HEK293 (cell line): ENCODE data around the gene ATP5F1D.
A peak's percentile ranks its signal among the peaks of the same experiment; 100 is the strongest.

Experiments
- CTCF ChIA-PET: fragments of 350-600 bp; formaldehyde crosslinking; extraction: SDS; loops from one replicate; lab custom pipeline; 2021; ENCODE audit warnings: antibody characterized with exemption; lab: Yijun Ruan, JAX
- POLR2A ChIA-PET: fragments of 300-600 bp; formaldehyde crosslinking; extraction: SDS; loops from one replicate; lab custom pipeline; 2020; ENCODE audit warnings: antibody characterized with exemption, inconsistent platforms; lab: Yijun Ruan, JAX
- H3K27ac ChIP-seq: fragments of 200-500 bp; sonication (Bioruptor generic); 2 replicates; pipeline ENCODE4 v1.5.1; 2014; ENCODE audit warnings: low read depth, low read length, control low read depth, inconsistent platforms; ENCODE audit errors: extremely low read depth
- H3K36me3 ChIP-seq, 2 experiments: fragments of 200-500 bp in 1 of 2; sonication (Bioruptor generic) in 1 of 2; 1 replicate in 1 of 2; 2 replicates in 1 of 2; pipeline ENCODE4 v1.5.1; 2014 to 2017; ENCODE audit warnings: inconsistent platforms in 2 of 2, low read length in 2 of 2; ENCODE audit not compliant: control insufficient read depth in 2 of 2, insufficient read depth in 1 of 2
- H3K4me1 ChIP-seq: fragments of 200-500 bp; sonication (Bioruptor generic); 2 replicates; pipeline ENCODE4 v1.5.1; 2014; ENCODE audit warnings: mild to moderate bottlenecking, low read length, inconsistent platforms; ENCODE audit not compliant: control insufficient read depth, insufficient read depth
- H3K4me3 ChIP-seq: 2 replicates; pipeline ENCODE4 v1.5.1; 2011; ENCODE audit warnings: low read depth, mild to moderate bottlenecking, control low read depth, low read length, moderate library complexity
- H3K9me3 ChIP-seq: fragments of 200-500 bp; sonication (Bioruptor generic); 2 replicates; pipeline ENCODE4 v1.5.1; 2014; ENCODE audit warnings: low read depth, low read length, inconsistent platforms; ENCODE audit not compliant: control insufficient read depth, insufficient read depth
- BCL11A ChIP-seq: fragments of 450-650 bp; formaldehyde crosslinking; IDR thresholded peaks from 2 replicates; pipeline ENCODE4 v1.5.1; 2016; ENCODE audit warnings: low read depth, missing biosample characterization, missing genetic modification characterization
- KLF10 ChIP-seq: fragments of 450-650 bp; IDR thresholded peaks from 2 replicates; pipeline ENCODE4 v1.5.1; 2018; ENCODE audit warnings: missing biosample characterization, mild to moderate bottlenecking, missing genetic modification characterization
- KLF16 ChIP-seq: fragments of 450-650 bp; formaldehyde crosslinking; IDR thresholded peaks from 2 replicates; pipeline ENCODE4 v1.5.1; 2017; ENCODE audit warnings: missing biosample characterization, missing genetic modification characterization
- OSR2 ChIP-seq: fragments of 450-650 bp; formaldehyde crosslinking; IDR thresholded peaks from 2 replicates; pipeline ENCODE4 v1.5.1; 2016; ENCODE audit warnings: missing biosample characterization, missing genetic modification characterization
- SP7 ChIP-seq: fragments of 450-650 bp; formaldehyde crosslinking; IDR thresholded peaks from 2 replicates; pipeline ENCODE4 v1.5.1; 2016; ENCODE audit warnings: missing biosample characterization, missing genetic modification characterization
- ZBTB1 ChIP-seq: fragments of 450-650 bp; formaldehyde crosslinking; IDR thresholded peaks from 2 replicates; pipeline ENCODE4 v1.5.1; 2016; ENCODE audit warnings: missing biosample characterization, missing genetic modification characterization
- ZNF175 ChIP-seq: fragments of 450-650 bp; formaldehyde crosslinking; IDR thresholded peaks from 2 replicates; pipeline ENCODE4 v1.5.1; 2016; ENCODE audit warnings: missing biosample characterization, missing genetic modification characterization
- ZNF19 ChIP-seq: fragments of 450-650 bp; formaldehyde crosslinking; IDR thresholded peaks from 2 replicates; pipeline ENCODE4; 2016; ENCODE audit warnings: missing biosample characterization, missing genetic modification characterization, low read depth
- ZNF292 ChIP-seq: fragments of 450-650 bp; formaldehyde crosslinking; IDR thresholded peaks from 2 replicates; pipeline ENCODE4 v1.5.1; 2016; ENCODE audit warnings: low read depth, missing biosample characterization, missing genetic modification characterization, borderline replicate concordance
- ZNF473 ChIP-seq: fragments of 450-650 bp; formaldehyde crosslinking; IDR thresholded peaks from 2 replicates; pipeline ENCODE4 v1.5.1; 2017; ENCODE audit warnings: missing biosample characterization, missing genetic modification characterization
- ZNF501 ChIP-seq: fragments of 450-650 bp; formaldehyde crosslinking; IDR thresholded peaks from 2 replicates; pipeline ENCODE4 v1.5.1; 2016; ENCODE audit warnings: missing biosample characterization, missing genetic modification characterization
- ZNF529 ChIP-seq: fragments of 450-650 bp; formaldehyde crosslinking; IDR thresholded peaks from 2 replicates; pipeline ENCODE4 v1.5.1; 2017; ENCODE audit warnings: missing genetic modification characterization, missing biosample characterization; ENCODE audit not compliant: insufficient replicate concordance
- ZNF571 ChIP-seq: fragments of 450-650 bp; formaldehyde crosslinking; IDR thresholded peaks from 2 replicates; pipeline ENCODE4 v1.5.0; 2017; ENCODE audit warnings: missing biosample characterization, missing genetic modification characterization
- ZNF629 ChIP-seq: fragments of 450-650 bp; formaldehyde crosslinking; IDR thresholded peaks from 2 replicates; pipeline ENCODE4 v1.5.1; 2017; ENCODE audit warnings: missing biosample characterization, missing genetic modification characterization
- ZNF658 ChIP-seq: fragments of 450-650 bp; formaldehyde crosslinking; IDR thresholded peaks from 2 replicates; pipeline ENCODE4; 2016; ENCODE audit warnings: missing biosample characterization, missing genetic modification characterization
- ZNF776 ChIP-seq: fragments of 450-650 bp; formaldehyde crosslinking; IDR thresholded peaks from 2 replicates; pipeline ENCODE4 v1.5.0; 2017; ENCODE audit warnings: missing biosample characterization, missing genetic modification characterization, borderline replicate concordance
- ZNF785 ChIP-seq: fragments of 450-650 bp; formaldehyde crosslinking; IDR thresholded peaks from 2 replicates; pipeline ENCODE4 v1.5.1; 2016; ENCODE audit warnings: missing biosample characterization, missing genetic modification characterization
- ZNF792 ChIP-seq: fragments of 450-650 bp; formaldehyde crosslinking; IDR thresholded peaks from 2 replicates; pipeline ENCODE4 v1.5.1; 2016; ENCODE audit warnings: missing biosample characterization, missing genetic modification characterization
- ZNF837 ChIP-seq: fragments of 450-650 bp; formaldehyde crosslinking; IDR thresholded peaks from 2 replicates; pipeline ENCODE4 v1.5.1; 2016; ENCODE audit warnings: missing biosample characterization, missing genetic modification characterization
- ZSCAN16 ChIP-seq: fragments of 450-650 bp; formaldehyde crosslinking; IDR thresholded peaks from 2 replicates; pipeline ENCODE4 v1.5.1; 2016; ENCODE audit warnings: missing biosample characterization, missing genetic modification characterization
- ZSCAN30 ChIP-seq: fragments of 450-650 bp; IDR thresholded peaks from 2 replicates; pipeline ENCODE4 v1.5.1; 2018; ENCODE audit warnings: missing biosample characterization, mild to moderate bottlenecking, missing genetic modification characterization, moderate library complexity
- ZXDB ChIP-seq: fragments of 450-650 bp; formaldehyde crosslinking; IDR thresholded peaks from 2 replicates; pipeline ENCODE4 v1.5.1; 2016; ENCODE audit warnings: missing biosample characterization, missing genetic modification characterization
- TF ChIP-seq, protein P1 (sequence below): fragments of 450-650 bp; formaldehyde crosslinking; IDR thresholded peaks from 2 replicates; pipeline ENCODE4 v1.5.1; 2016; ENCODE audit warnings: missing biosample characterization, missing genetic modification characterization
- TF ChIP-seq, protein P2 (sequence below): fragments of 450-650 bp; formaldehyde crosslinking; IDR thresholded peaks from 2 replicates; pipeline ENCODE4 v1.5.1; 2016; ENCODE audit warnings: missing biosample characterization, missing genetic modification characterization, low read depth
- TF ChIP-seq, protein P3 (sequence below): fragments of 450-650 bp; formaldehyde crosslinking; IDR thresholded peaks from 2 replicates; pipeline ENCODE4 v1.5.1; 2016; ENCODE audit warnings: missing biosample characterization, missing genetic modification characterization
- TF ChIP-seq, protein P4 (sequence below): fragments of 450-650 bp; formaldehyde crosslinking; conservative IDR thresholded peaks from 2 replicates; pipeline ENCODE4 v1.5.1; 2016; ENCODE audit warnings: low read depth, missing biosample characterization, missing genetic modification characterization

ATP5F1D gene

DNA sequence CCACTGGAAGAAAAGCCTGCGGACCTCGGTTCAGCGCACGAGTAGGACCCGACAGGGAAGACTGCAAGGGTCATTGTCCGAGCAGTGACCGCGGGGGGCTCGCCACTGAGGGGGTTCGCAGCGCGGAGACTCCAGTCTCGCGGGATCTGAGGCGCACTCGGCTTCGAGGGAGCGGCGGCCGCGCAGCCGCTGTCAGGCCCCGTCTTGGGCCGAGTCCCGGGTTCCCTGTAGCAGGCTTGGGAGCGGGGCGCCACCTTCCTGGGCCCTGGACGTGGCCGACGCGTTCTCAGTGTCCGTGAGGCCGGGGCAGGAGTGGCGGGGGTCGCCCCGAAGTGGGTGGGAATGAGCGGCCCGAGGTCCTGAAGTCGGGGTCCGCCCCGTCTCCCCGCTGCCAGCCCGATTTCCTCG is 33.3 kb downstream of the ATP5F1D start (continued):
- TF ChIP-seq, protein P1, sequence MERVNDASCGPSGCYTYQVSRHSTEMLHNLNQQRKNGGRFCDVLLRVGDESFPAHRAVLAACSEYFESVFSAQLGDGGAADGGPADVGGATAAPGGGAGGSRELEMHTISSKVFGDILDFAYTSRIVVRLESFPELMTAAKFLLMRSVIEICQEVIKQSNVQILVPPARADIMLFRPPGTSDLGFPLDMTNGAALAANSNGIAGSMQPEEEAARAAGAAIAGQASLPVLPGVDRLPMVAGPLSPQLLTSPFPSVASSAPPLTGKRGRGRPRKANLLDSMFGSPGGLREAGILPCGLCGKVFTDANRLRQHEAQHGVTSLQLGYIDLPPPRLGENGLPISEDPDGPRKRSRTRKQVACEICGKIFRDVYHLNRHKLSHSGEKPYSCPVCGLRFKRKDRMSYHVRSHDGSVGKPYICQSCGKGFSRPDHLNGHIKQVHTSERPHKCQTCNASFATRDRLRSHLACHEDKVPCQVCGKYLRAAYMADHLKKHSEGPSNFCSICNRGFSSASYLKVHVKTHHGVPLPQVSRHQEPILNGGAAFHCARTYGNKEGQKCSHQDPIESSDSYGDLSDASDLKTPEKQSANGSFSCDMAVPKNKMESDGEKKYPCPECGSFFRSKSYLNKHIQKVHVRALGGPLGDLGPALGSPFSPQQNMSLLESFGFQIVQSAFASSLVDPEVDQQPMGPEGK (tag by site-specific recombination) = peak; percentile 83
- TF ChIP-seq ZBTB1 (tag by site-specific recombination) (peak; percentile 61; the same call in 1 of the 2 replicates), KLF10 (tag by site-specific recombination) (no peak), ZNF629 (tag by site-specific recombination) (peak; percentile 76), KLF16 (tag by site-specific recombination) (peak; percentile 78), ZNF529 (tag by site-specific recombination) (no peak), ZNF837 (tag by site-specific recombination) (0 out of 2 replicates have a peak, but pooled peaks have one; percentile 67)

DNA sequence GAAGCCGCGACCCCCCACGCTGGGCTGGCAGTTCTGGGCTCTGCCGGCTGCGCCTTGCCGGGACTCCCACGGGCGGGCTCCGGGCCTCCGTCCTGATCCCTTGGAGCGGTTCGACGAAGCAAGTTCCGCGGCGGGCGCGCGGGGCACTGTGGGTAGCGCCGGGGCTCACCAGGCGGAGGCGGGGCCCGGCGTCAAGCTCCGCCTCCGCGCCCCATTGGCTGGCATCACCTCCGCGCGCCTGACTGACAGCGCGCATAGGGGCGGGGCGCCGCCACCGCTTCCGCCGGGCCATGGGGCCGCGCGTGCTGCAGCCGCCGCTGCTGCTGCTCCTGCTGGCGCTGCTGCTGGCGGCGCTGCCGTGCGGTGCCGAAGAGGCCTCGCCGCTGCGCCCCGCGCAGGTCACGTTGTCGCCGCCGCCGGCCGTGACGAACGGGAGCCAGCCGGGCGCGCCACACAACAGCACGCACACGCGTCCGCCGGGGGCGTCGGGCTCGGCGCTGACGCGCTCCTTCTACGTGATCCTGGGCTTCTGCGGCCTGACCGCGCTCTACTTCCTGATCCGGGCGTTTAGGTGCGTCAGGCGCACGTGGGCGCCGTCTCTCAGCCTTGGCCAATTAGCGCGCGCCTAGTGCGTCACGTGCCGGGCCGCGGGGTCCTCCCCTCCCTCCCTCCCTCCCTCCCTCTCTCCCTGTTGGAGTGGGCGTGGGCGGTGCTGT is 33.9 kb downstream of the ATP5F1D start, which contains the start of gene FAM174C:
Gene FAM174C, plus strand, starts transcription at position 271 of the 716 bp plus-strand sequence. Its CDS starts 20 bp downstream, at position 291.
- ChIA-PET CTCF (interaction anchor here (0.8 to 1.0 kb wide), 2 partner anchors 9 to 32 kb away, joined by 4 to 5 read pairs; no protein-coding TSS in a partner anchor), POLR2A (interaction anchor here (0.6 to 3.4 kb wide), 14 partner anchors 8 to 123 kb away, joined by 3 to 28 read pairs (median 4); partner anchors contain the start of genes ATP5F1D and NDUFS7)
- peaks cover 14% of the 10 kb centered on the region for H3K4me1 ChIP-seq
- no peaks in the 10 kb centered on the region for H3K9me3 ChIP-seq
- H3K27ac ChIP-seq = peak within 1 kb of the TSS; percentile 98
- peaks cover 3 to 83% of the 10 kb centered on the region in 2 experiments; a peak in 2 of 3 replicates for H3K36me3 ChIP-seq
- H3K4me3 ChIP-seq = peak within 1 kb of the TSS; percentile 58
- TF ChIP-seq ZNF473 (tag by site-specific recombination) = no peak
- TF ChIP-seq ZSCAN30 (tag by site-specific recombination) = peak; percentile 35
- no peak for TF ChIP-seq ZNF19 (tag by site-specific recombination)
- TF ChIP-seq ZSCAN16 (tag by site-specific recombination) = no peak
- TF ChIP-seq ZXDB (tag by site-specific recombination) = no peak; the same call in 1 of the 2 replicates
- TF ChIP-seq ZNF785 (tag by site-specific recombination) = 0 out of 2 replicates have a peak, but pooled peaks have one; percentile 12
- TF ChIP-seq ZNF776 = no peak
- TF ChIP-seq ZNF792 (tag by site-specific recombination) = no peak
- no peak for TF ChIP-seq ZNF292 (tag by site-specific recombination)
- TF ChIP-seq ZNF658 (tag by site-specific recombination) = no peak
- TF ChIP-seq BCL11A (tag by site-specific recombination) = 0 out of 2 replicates have a peak, but pooled peaks have one; percentile 38
- peak; percentile 16 for TF ChIP-seq SP7 (tag by site-specific recombination)
- TF ChIP-seq, protein P2, sequence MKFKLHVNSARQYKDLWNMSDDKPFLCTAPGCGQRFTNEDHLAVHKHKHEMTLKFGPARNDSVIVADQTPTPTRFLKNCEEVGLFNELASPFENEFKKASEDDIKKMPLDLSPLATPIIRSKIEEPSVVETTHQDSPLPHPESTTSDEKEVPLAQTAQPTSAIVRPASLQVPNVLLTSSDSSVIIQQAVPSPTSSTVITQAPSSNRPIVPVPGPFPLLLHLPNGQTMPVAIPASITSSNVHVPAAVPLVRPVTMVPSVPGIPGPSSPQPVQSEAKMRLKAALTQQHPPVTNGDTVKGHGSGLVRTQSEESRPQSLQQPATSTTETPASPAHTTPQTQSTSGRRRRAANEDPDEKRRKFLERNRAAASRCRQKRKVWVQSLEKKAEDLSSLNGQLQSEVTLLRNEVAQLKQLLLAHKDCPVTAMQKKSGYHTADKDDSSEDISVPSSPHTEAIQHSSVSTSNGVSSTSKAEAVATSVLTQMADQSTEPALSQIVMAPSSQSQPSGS = no peak
- no peak for TF ChIP-seq ZNF571 (tag by site-specific recombination)
- TF ChIP-seq, protein P3, sequence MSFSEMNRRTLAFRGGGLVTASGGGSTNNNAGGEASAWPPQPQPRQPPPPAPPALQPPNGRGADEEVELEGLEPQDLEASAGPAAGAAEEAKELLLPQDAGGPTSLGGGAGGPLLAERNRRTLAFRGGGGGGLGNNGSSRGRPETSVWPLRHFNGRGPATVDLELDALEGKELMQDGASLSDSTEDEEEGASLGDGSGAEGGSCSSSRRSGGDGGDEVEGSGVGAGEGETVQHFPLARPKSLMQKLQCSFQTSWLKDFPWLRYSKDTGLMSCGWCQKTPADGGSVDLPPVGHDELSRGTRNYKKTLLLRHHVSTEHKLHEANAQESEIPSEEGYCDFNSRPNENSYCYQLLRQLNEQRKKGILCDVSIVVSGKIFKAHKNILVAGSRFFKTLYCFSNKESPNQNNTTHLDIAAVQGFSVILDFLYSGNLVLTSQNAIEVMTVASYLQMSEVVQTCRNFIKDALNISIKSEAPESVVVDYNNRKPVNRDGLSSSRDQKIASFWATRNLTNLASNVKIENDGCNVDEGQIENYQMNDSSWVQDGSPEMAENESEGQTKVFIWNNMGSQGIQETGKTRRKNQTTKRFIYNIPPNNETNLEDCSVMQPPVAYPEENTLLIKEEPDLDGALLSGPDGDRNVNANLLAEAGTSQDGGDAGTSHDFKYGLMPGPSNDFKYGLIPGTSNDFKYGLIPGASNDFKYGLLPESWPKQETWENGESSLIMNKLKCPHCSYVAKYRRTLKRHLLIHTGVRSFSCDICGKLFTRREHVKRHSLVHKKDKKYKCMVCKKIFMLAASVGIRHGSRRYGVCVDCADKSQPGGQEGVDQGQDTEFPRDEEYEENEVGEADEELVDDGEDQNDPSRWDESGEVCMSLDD (tag by site-specific recombination) = 0 out of 2 replicates have a peak, but pooled peaks have one; percentile 13
- TF ChIP-seq ZNF175 = no peak
- peak; percentile 29; the same call in 1 of the 2 replicates for TF ChIP-seq OSR2 (tag by site-specific recombination)
- no peak; the same call in 1 of the 2 replicates for TF ChIP-seq ZNF501
- TF ChIP-seq, protein P4, sequence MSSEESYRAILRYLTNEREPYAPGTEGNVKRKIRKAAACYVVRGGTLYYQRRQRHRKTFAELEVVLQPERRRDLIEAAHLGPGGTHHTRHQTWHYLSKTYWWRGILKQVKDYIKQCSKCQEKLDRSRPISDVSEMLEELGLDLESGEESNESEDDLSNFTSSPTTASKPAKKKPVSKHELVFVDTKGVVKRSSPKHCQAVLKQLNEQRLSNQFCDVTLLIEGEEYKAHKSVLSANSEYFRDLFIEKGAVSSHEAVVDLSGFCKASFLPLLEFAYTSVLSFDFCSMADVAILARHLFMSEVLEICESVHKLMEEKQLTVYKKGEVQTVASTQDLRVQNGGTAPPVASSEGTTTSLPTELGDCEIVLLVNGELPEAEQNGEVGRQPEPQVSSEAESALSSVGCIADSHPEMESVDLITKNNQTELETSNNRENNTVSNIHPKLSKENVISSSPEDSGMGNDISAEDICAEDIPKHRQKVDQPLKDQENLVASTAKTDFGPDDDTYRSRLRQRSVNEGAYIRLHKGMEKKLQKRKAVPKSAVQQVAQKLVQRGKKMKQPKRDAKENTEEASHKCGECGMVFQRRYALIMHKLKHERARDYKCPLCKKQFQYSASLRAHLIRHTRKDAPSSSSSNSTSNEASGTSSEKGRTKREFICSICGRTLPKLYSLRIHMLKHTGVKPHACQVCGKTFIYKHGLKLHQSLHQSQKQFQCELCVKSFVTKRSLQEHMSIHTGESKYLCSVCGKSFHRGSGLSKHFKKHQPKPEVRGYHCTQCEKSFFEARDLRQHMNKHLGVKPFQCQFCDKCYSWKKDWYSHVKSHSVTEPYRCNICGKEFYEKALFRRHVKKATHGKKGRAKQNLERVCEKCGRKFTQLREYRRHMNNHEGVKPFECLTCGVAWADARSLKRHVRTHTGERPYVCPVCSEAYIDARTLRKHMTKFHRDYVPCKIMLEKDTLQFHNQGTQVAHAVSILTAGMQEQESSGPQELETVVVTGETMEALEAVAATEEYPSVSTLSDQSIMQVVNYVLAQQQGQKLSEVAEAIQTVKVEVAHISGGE (tag by site-specific recombination) = no peak; the same call in 1 of the 2 replicates
